ENCODE data around the gene DHRS13.

DNA sequence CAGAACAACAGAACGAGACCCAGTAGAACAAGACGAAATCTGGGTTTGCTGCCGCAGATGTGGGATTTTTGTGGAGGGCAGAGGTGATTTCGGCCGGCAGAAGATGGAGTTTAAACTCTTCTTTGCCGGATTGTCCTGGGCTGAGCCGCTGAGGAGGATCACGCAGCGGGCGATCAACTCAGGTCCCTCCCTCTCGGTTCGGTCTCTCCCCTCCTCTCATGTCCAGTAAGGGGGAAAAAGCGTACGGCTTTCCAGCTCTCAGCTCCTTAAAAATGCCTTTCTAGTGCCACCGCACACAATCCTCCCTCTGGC lies 46.0 kb upstream of the DHRS13 start:
- TF ChIP-seq, protein P1, sequence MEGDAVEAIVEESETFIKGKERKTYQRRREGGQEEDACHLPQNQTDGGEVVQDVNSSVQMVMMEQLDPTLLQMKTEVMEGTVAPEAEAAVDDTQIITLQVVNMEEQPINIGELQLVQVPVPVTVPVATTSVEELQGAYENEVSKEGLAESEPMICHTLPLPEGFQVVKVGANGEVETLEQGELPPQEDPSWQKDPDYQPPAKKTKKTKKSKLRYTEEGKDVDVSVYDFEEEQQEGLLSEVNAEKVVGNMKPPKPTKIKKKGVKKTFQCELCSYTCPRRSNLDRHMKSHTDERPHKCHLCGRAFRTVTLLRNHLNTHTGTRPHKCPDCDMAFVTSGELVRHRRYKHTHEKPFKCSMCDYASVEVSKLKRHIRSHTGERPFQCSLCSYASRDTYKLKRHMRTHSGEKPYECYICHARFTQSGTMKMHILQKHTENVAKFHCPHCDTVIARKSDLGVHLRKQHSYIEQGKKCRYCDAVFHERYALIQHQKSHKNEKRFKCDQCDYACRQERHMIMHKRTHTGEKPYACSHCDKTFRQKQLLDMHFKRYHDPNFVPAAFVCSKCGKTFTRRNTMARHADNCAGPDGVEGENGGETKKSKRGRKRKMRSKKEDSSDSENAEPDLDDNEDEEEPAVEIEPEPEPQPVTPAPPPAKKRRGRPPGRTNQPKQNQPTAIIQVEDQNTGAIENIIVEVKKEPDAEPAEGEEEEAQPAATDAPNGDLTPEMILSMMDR (IDR thresholded peaks at IDR 0.05), result no peak
- TF ChIP-seq POLR2A (IDR thresholded peaks at IDR 0.05), result no peak
